GM12875 (cell line): ENCODE data around the gene SLC30A1.
A peak's percentile ranks its signal among the peaks of the same experiment; 100 is the strongest.
"Not testable (repeated sequence)": the region's sequence is repeated elsewhere in the genome, so short reads cannot be mapped to it uniquely, and the experiment has no call there.

Source experiments
- H3K4me3 ChIP-seq: one replicate; pipeline ENCODE4 v1.5.1; 2011; ENCODE audit warnings: low read depth, low read length, control low read depth
- TF ChIP-seq, protein P1 (sequence below): IDR thresholded peaks from 2 replicates; pipeline ENCODE4 v1.5.1; 2011; ENCODE audit warnings: low read depth, mild to moderate bottlenecking, control low read depth, inconsistent platforms, low read length, moderate library complexity, borderline replicate concordance; ENCODE audit not compliant: insufficient read depth

SLC30A1 gene, protein sequence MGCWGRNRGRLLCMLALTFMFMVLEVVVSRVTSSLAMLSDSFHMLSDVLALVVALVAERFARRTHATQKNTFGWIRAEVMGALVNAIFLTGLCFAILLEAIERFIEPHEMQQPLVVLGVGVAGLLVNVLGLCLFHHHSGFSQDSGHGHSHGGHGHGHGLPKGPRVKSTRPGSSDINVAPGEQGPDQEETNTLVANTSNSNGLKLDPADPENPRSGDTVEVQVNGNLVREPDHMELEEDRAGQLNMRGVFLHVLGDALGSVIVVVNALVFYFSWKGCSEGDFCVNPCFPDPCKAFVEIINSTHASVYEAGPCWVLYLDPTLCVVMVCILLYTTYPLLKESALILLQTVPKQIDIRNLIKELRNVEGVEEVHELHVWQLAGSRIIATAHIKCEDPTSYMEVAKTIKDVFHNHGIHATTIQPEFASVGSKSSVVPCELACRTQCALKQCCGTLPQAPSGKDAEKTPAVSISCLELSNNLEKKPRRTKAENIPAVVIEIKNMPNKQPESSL

DNA sequence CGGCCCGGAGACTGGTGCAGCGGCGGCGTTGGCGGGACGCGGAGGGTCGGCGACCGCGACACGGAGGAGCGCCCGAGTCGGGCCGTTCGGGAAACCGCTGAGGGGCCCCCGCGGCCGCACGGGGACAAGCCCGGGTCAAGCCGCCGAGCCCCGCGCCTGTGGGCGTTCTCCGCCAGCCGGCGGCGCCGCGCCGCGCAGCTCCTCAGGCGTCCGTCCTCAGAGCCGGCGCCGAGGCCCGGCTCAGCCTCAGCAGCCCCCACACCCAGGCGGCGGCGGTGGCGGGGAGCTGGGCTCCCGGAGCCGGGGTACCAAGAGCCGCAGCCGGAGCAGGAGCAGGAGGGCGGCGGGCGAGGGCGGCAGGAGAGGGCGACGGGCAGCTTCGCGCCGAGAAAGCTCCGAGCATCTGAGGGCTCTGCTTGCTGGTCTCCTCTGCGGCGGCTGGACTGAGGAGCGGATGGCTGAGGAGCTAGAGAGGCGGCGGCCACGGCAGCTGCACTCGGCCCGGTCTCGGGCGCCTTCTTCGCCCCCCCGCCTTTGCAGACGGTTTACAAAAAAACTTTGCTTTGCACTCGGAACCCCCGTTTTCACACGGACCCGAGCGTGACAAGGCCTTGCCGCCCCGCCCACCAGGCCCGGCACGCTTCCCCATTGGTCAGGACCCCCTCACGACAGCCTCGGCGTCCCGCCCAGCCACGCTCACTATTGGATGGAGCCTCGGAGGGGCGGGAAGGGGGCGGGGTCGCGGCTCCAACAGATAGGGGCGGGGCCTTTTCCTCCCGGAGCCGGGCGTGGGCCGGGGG lies at the start of gene SLC30A1:
Gene SLC30A1 (minus strand): TSS at position 522 of the 800 bp plus-strand sequence. CDS start 549 bp downstream, outside the sequence.
- H3K4me3 ChIP-seq = peak within 1 kb of the TSS; percentile 98
- TF ChIP-seq, protein P1, sequence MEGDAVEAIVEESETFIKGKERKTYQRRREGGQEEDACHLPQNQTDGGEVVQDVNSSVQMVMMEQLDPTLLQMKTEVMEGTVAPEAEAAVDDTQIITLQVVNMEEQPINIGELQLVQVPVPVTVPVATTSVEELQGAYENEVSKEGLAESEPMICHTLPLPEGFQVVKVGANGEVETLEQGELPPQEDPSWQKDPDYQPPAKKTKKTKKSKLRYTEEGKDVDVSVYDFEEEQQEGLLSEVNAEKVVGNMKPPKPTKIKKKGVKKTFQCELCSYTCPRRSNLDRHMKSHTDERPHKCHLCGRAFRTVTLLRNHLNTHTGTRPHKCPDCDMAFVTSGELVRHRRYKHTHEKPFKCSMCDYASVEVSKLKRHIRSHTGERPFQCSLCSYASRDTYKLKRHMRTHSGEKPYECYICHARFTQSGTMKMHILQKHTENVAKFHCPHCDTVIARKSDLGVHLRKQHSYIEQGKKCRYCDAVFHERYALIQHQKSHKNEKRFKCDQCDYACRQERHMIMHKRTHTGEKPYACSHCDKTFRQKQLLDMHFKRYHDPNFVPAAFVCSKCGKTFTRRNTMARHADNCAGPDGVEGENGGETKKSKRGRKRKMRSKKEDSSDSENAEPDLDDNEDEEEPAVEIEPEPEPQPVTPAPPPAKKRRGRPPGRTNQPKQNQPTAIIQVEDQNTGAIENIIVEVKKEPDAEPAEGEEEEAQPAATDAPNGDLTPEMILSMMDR = no peak

DNA sequence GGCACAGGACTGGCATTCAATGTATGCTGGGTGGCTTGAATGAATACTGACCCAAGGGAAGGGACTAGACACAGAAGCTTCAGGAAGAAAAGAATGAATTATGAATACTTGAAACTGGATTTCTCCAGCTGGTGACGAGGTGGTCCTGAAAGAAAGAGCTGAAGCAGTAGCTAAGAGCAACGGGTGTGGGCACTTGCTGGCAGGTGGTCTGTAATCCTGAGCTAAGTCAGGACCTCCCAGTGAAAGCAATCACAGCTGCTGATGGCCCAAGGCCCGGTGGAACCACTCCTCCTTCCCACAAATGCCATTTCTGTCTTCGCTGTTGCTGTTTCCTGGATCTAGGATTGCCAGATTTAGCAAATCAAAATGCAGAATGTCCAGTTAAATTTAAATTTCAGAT lies 49.5 kb upstream of the SLC30A1 start:
- H3K4me3 ChIP-seq = no peak overlapping the region
- TF ChIP-seq, protein P1 = no peak

DNA sequence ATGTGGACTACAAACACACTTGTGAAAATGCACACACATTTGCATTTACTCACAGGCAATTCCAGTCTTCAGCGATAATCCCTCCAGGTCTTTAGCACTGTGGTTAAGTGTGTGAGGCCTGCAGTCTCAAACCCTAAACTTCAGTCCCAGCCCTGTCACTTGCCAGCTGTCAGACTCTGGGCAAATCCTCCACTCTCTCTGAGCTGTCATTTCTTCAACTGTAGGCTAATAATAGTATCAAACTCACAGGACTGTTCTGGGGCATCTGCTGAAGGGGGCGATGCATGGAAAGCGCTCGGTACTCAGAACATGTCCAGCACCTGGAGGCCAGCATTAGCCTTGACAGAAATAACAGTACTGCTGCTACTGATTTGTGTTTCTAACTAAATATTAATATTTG lies 48.3 kb upstream of the SLC30A1 start:
- no peak overlapping the region for H3K4me3 ChIP-seq
- TF ChIP-seq, protein P1 = no peak

DNA sequence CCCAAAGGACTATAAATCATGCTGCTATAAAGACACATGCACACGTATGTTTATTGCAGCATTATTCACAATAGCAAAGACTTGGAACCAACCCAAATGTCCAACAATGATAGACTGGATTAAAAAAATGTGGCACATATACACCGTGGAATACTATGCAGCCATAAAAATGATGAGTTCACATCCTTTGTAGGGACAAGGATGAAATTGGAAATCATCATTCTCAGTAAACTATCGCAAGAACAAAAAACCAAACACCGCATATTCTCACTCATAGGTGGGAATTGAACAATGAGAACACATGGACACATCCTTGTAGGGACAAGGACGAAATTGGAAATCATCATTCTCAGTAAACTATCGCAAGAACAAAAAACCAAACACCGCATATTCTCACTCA lies 46.9 kb upstream of the SLC30A1 start:
- not testable (repeated sequence) for H3K4me3 ChIP-seq

DNA sequence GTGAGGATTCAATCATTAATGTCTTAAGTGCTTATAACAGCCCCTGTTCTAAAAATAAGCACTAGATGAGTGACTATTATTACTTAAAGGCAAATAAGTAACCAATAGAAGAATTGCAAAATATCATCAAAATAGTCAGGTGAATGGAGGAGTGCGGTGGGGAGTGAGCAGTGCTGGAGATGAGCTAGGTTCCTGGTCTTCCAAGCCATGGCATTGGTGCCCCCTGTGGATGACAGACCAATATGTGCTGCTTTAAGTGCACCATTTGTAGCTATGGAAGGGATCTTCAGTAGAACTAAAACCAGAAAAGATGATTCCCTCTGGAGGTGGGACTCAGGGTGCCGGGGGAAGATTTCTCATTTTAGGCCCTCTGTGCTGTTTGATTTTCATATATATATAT lies 46.1 kb upstream of the SLC30A1 start:
- no peak overlapping the region for H3K4me3 ChIP-seq
- TF ChIP-seq, protein P1 = 0 out of 2 replicates have a peak, but pooled peaks have one; percentile 18

DNA sequence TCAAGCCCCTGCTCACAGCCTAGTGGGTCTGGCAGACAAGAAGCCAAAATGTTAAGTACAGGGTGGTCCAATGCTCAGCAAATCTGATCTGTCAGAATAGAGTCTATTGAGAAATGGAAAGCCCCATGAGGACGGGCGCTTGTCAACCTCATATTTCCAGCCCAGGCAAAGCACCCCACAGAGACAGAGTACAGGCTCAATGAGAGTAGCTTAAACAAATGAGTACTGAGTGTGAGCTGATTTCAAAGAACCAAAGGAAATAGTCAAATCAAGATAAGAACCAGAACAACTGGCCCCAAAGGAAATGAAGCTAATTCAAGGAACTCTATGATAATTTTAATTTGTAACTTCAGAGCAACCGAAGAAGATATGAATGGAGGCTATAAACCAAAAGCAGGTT lies 44.6 kb upstream of the SLC30A1 start:
- TF ChIP-seq, protein P1 = no peak
- no peak overlapping the region for H3K4me3 ChIP-seq

DNA sequence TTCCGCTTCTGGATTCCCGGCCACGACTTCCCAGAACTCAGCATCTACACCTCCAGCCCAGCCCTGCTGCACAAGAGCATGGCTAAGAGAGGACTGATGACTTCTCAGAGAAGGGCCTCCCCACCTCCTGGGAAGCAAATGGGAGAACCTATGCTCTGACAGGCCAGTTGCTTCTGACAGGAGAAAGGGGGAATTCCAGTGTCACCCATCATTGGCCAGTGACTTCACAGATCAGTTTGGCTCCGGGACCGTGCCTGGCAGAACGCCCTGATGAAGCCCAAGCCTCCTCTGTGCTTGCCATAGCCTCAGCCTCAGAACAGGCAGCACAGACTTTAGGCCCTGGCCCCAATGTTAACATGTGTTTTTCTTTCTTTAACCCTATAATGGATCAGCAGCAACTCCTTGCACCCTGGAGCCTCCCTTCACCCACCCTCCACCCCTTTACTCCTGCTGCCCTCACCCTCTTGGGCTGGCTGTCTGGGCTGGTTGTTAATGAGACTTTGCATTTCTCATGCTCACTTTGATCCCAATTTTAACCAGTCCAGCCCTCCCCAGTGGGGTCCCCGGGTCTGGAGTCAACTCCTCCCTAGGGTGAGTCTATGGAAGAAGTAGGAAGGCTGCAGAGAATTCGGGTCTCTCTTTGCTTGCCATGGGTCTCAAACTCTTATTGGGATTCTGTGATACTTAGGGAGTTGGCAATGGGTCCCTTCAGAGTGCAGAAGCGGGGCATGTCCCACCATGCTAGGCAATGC lies 42.7 kb upstream of the SLC30A1 start:
- TF ChIP-seq, protein P1 = no peak
- no peak overlapping the region for H3K4me3 ChIP-seq
